DND-41 (cell line): ENCODE results near the gene OR10A7.

ENCODE experiments used
- EZH2 ChIP-seq: IDR thresholded peaks from 3 replicates; pipeline ENCODE4 v1.6.1; 2012; ENCODE audit warnings: borderline replicate concordance, low read depth, mild to moderate bottlenecking, moderate library complexity, low read length, inconsistent platforms; ENCODE audit not compliant: severe bottlenecking
- TF ChIP-seq, protein P1 (sequence below): IDR thresholded peaks from 2 replicates; pipeline ENCODE4 v1.5.1; 2012; ENCODE audit warnings: borderline replicate concordance, low read length, moderate library complexity, mild to moderate bottlenecking; ENCODE audit not compliant: poor library complexity, severe bottlenecking; ENCODE audit errors: extremely low read depth

DNA sequence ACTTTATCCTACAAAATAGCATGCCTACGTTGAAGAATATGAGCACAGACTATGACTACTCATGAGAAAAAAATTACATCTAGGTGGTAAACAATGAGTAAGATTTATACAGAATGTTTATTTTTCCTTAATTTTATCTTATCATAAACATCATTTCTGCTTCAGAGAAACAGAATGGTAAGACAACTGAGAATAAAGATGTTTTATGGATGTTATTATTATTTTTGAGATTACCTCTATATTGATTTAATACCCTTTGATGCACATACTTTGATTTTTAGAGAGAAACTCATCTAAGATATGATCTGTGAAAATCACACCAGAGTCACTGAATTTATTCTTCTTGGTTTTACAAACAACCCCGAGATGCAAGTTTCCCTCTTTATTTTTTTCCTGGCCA lies at the start of gene OR10A7:
- TF ChIP-seq, protein P1, sequence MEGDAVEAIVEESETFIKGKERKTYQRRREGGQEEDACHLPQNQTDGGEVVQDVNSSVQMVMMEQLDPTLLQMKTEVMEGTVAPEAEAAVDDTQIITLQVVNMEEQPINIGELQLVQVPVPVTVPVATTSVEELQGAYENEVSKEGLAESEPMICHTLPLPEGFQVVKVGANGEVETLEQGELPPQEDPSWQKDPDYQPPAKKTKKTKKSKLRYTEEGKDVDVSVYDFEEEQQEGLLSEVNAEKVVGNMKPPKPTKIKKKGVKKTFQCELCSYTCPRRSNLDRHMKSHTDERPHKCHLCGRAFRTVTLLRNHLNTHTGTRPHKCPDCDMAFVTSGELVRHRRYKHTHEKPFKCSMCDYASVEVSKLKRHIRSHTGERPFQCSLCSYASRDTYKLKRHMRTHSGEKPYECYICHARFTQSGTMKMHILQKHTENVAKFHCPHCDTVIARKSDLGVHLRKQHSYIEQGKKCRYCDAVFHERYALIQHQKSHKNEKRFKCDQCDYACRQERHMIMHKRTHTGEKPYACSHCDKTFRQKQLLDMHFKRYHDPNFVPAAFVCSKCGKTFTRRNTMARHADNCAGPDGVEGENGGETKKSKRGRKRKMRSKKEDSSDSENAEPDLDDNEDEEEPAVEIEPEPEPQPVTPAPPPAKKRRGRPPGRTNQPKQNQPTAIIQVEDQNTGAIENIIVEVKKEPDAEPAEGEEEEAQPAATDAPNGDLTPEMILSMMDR = no peak
- TF ChIP-seq EZH2 = no peak
